Fibroblast of skin of back (primary cell): ENCODE data around the gene RAVER2.

Experiments
- DNase-seq: peaks from one replicate; pipeline ENCODE4 v3.0.0-alpha.2; 2013

The RAVER2 gene

GRCh38 chr1:64878931-64879611 is 134.2 kb downstream of the RAVER2 start:
- DNase-seq, result no peak

DNA sequence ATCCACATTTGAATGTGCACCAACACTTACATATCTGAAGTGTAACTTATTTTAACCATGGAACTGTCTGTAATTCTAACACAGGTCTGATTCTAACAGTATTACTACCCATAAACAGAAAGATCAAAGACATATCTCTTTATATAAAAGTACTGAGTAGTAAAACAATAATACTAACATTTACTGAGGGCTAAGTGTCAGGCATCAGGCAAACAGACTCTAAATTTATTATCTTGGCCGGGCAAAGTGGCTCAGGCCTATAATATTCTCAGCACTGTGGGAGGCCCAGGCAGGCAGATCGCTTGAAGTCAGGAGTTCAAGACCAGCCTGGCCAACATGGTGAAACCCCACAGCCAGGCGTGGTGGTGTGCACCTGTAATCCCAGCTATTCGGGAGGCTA is 135.6 kb downstream of the RAVER2 start:
- DNase-seq, result no peak

DNA sequence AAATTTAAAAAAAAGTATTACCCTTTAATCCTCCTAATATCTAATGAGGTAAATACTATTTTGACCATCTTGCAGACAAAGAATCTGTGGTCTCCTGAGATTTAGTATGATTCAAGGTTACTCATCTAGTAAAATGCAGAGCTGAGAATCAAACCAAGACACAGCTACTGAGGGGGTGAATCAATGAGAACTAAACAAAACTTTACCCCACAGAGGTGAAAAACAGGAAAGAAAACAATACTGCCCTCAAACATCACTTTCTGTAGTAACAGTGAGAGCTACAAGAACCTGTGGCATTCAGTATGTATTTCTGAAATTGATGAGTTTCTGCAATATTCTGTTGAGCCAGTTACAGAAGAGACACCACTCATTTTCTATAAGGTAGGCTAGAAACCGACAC is 136.4 kb downstream of the RAVER2 start:
- peak; percentile 79 for DNase-seq
